A549 (cell line): ENCODE measurements around the gene SRSF4. TPM values are rescaled to one million over a fixed set of nuclear protein-coding genes. Genes with fewer than 3 reads are reported as not detected.
"Not testable (repeated sequence)": the region's sequence is repeated elsewhere in the genome, so short reads cannot be mapped to it uniquely, and the experiment has no call there.

Experiments
- ATAC-seq, 2 experiments: fragments of 200-7000 bp in 1 of 2; fragments of >200 bp in 1 of 2; cut with Nextera tagmentation in 1 of 2; cut with Tn5 transposase in 1 of 2; 3 replicates each; pipeline versions ENCODE4 v1.8.0 to v1.9.1; 2018 to 2020; ENCODE audit warnings: mild to moderate bottlenecking in 1 of 2, moderate library complexity in 1 of 2
- CTCF ChIA-PET: fragments of 300-600 bp; sonication (Branson Sonifier 250); formaldehyde crosslinking; extraction: SDS; loops from one replicate; lab custom pipeline; 2021; ENCODE audit warnings: antibody characterized with exemption, inconsistent platforms; lab: Yijun Ruan, JAX
- POLR2A ChIA-PET: fragments of 350-600 bp; formaldehyde crosslinking; extraction: SDS; loops from one replicate; lab custom pipeline; 2021; ENCODE audit warnings: antibody characterized with exemption, inconsistent platforms; lab: Yijun Ruan, JAX
- DNase-seq, 2 experiments: peaks; one replicate each; pipeline versions ENCODE4 v3.0.0 to v3.0.0-alpha.2; 2011 to 2016; ENCODE audit warnings: low read depth in 1 of 2, low spot score in 1 of 2
- FAIRE-seq: peaks from 2 replicates; lab custom pipeline; 2011; peaks lifted over from hg19 to GRCh38; lab: Jason Lieb, UNC
- H3K27ac ChIP-seq, 2 experiments: fragments of >200 bp; sonication (Bioruptor Twin); formaldehyde crosslinking; 3 replicates each; pipeline ENCODE4 v1.5.1; 2016 to 2017
- H3K4me1 ChIP-seq: fragments of >200 bp; sonication (Bioruptor Twin); formaldehyde crosslinking; 3 replicates; pipeline ENCODE4 v1.6.1; 2016
- H3K4me2 ChIP-seq: fragments of >200 bp; sonication (Bioruptor Twin); formaldehyde crosslinking; 3 replicates; pipeline ENCODE4 v1.6.1; 2016
- H3K4me3 ChIP-seq: fragments of >200 bp; sonication (Bioruptor Twin); formaldehyde crosslinking; 3 replicates; pipeline ENCODE4 v1.5.1; 2016
- H3K9me3 ChIP-seq: fragments of >200 bp; sonication (Bioruptor Twin); formaldehyde crosslinking; 3 replicates; pipeline ENCODE4 v1.6.1; 2016
- EHMT2 ChIP-seq: fragments of 200-600 bp; sonication (generic); IDR thresholded peaks from 2 replicates; pipeline ENCODE4 v1.6.1; 2016; ENCODE audit warnings: antibody characterized with exemption, low read depth, mild to moderate bottlenecking, moderate library complexity
- FOSL2 ChIP-seq, 2 experiments: fragments of 450-650 bp in 1 of 2; fragments of >200 bp in 1 of 2; sonication (Bioruptor Twin) in 1 of 2; formaldehyde crosslinking; IDR thresholded peaks; 2 replicates each; pipeline versions ENCODE4 v1.5.0 to v1.6.1; 2016 to 2020; ENCODE audit warnings: mild to moderate bottlenecking in 1 of 2, moderate library complexity in 1 of 2
- HOXA7 ChIP-seq: fragments of 250-450 bp; sonication (Bioruptor Pico); IDR thresholded peaks from 2 replicates; pipeline ENCODE4 v1.5.0; 2020; ENCODE audit warnings: mild to moderate bottlenecking, moderate library complexity
- JUN ChIP-seq, 2 experiments: fragments of >200 bp; sonication (Bioruptor Twin); formaldehyde crosslinking; IDR thresholded peaks; 2 replicates in 1 of 2; 3 replicates in 1 of 2; pipeline ENCODE4 v1.6.1; 2016 to 2017
- KDM5A ChIP-seq: fragments of 200-600 bp; sonication (generic); IDR thresholded peaks from 2 replicates; pipeline ENCODE4 v1.6.1; 2016; ENCODE audit warnings: antibody characterized with exemption, mild to moderate bottlenecking
- NPAS2 ChIP-seq: fragments of 250-450 bp; sonication (Bioruptor Pico); IDR thresholded peaks from 2 replicates; pipeline ENCODE4 v1.8.0; 2022; ENCODE audit warnings: mild to moderate bottlenecking, moderate library complexity, borderline replicate concordance
- NR3C1 ChIP-seq: fragments of >200 bp; sonication (Bioruptor Twin); formaldehyde crosslinking; IDR thresholded peaks from 3 replicates; pipeline ENCODE4 v1.6.1; 2017
- PHF8 ChIP-seq: fragments of 200-600 bp; sonication (generic); IDR thresholded peaks from 2 replicates; pipeline ENCODE4 v1.6.1; 2016; ENCODE audit warnings: low read depth, mild to moderate bottlenecking, antibody characterized with exemption, moderate library complexity, borderline replicate concordance
- POLR2AphosphoS2 ChIP-seq: conservative IDR thresholded peaks from 2 replicates; pipeline ENCODE4 v1.6.1; 2012; ENCODE audit warnings: low read length, improper control_type of control experiment, inconsistent platforms
- RARB ChIP-seq: fragments of 250-450 bp; sonication (Bioruptor Pico); IDR thresholded peaks from 2 replicates; pipeline ENCODE4 v1.8.0; 2021; ENCODE audit warnings: mild to moderate bottlenecking, moderate library complexity
- ZC3H11A ChIP-seq: fragments of 450-650 bp; IDR thresholded peaks from 2 replicates; pipeline ENCODE4 v1.6.1; 2014; ENCODE audit warnings: antibody characterized with exemption, mild to moderate bottlenecking
- ZNF302 ChIP-seq: fragments of 250-450 bp; sonication (Bioruptor Pico); IDR thresholded peaks from 2 replicates; pipeline ENCODE4 v1.9.0; 2021; ENCODE audit warnings: inconsistent platforms, mild to moderate bottlenecking, moderate library complexity
- WGBS: methylation state at CpG from one replicate; pipeline ENCODE4 v1.1.6; 2017; ENCODE audit errors: missing lambda C conversion rate; 5-methylcytosine and 5-hydroxymethylcytosine counted together
- polyA plus RNA-seq, 4 experiments: library from polyadenylated mRNA; depleted of rRNA in 3 of 4; stranded (reverse); fragments of >200 nt; fragmentation: RNase III in 1 of 4; extraction: RNeasy Plus Mini Kit Qiagen cat#74134 plus additional on column Dnase treatment in 1 of 4; gene quantifications; 2 replicates in 3 of 4; 3 replicates in 1 of 4; pipeline ENCODE4 v1.2.3, GENCODE V29; 2011 to 2017
- TF ChIP-seq, protein P1 (sequence below): fragments of 200-600 bp; sonication (generic); IDR thresholded peaks from 2 replicates; pipeline ENCODE4 v1.6.1; 2016; ENCODE audit warnings: antibody characterized with exemption, mild to moderate bottlenecking, moderate library complexity
- TF ChIP-seq, protein P2 (sequence below): IDR thresholded peaks from 2 replicates; pipeline ENCODE4 v1.6.1; 2012; ENCODE audit warnings: low read depth, borderline replicate concordance
- TF ChIP-seq, protein P3 (sequence below): fragments of 250-450 bp; sonication (Bioruptor Pico); IDR thresholded peaks from 2 replicates; pipeline ENCODE4 v1.5.0; 2021; ENCODE audit warnings: mild to moderate bottlenecking, moderate library complexity, borderline replicate concordance
- TF ChIP-seq, protein P4 (sequence below): fragments of >200 bp; sonication (Bioruptor Twin); formaldehyde crosslinking; IDR thresholded peaks from 2 replicates; pipeline ENCODE4 v1.6.1; 2016

SRSF4 gene
- polyA plus RNA-seq, 2 of the 4 experiments (the other 2 are of a cell fraction) = 45.6 to 64.5 TPM

DNA sequence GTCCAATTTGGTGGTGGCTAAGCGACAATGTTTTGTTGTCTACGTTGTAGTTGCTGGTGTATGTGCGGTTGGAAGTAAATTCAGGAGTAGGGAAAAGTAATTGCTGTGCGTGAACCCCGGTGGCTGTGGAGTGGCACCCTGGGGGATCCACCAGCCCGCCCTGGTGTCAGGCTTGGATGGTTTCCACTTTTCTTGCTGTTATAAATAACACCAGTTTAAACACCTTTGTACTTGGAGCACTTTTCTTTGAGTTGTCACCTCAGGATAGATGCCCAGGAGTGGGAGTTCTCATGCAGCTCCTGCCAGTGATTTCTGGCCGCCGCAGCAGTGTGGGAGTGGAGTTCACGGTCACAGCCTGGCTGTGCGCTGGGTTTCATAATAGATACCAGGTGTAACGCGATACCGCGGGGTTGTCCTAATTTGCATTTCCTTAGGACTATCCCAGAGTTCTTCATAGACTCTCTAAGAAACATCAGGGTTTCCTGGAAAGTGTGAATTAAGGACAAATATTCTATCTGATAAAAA, 45.2 kb downstream of the SRSF4 start (continued):
- TF ChIP-seq FOSL2 (IDR thresholded peaks at IDR 0.05) = no peak
- TF ChIP-seq FOSL2 (CRISPR knock-in tag; IDR thresholded peaks at IDR 0.05) = no peak
- TF ChIP-seq JUN (IDR thresholded peaks at IDR 0.05) = no peak
- no peak for TF ChIP-seq NR3C1
- no peak for TF ChIP-seq HOXA7 (CRISPR knock-in tag)
- no peak for TF ChIP-seq EHMT2
- no peak for TF ChIP-seq PHF8

DNA sequence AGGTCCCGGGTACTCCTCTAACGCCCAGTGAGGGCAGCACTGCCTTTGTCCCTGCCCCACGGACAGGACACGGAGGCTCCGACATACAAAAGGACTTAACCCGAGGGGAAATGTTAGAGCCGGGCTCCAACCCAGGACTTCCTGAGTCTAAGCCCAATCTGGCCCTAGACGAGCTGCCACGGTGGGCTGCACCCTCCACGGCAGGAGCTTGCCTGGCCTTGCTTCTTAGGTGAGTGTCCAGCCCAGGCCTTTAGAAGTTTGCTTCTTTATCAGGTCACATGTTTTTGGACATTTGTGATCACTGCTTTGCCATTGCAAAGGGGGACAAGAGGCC, 47.0 kb downstream of the SRSF4 start:
- CTCF ChIA-PET = interaction anchor here (1.1 to 1.4 kb wide), 2 partner anchors 9 to 16 kb away, joined by 3 to 4 read pairs; no protein-coding TSS in a partner anchor
- ATAC-seq = 0 out of 6 replicates have a peak, but pooled peaks of 1 of the 2 experiments have one; percentile 16
- POLR2A ChIA-PET = no interaction called here

DNA sequence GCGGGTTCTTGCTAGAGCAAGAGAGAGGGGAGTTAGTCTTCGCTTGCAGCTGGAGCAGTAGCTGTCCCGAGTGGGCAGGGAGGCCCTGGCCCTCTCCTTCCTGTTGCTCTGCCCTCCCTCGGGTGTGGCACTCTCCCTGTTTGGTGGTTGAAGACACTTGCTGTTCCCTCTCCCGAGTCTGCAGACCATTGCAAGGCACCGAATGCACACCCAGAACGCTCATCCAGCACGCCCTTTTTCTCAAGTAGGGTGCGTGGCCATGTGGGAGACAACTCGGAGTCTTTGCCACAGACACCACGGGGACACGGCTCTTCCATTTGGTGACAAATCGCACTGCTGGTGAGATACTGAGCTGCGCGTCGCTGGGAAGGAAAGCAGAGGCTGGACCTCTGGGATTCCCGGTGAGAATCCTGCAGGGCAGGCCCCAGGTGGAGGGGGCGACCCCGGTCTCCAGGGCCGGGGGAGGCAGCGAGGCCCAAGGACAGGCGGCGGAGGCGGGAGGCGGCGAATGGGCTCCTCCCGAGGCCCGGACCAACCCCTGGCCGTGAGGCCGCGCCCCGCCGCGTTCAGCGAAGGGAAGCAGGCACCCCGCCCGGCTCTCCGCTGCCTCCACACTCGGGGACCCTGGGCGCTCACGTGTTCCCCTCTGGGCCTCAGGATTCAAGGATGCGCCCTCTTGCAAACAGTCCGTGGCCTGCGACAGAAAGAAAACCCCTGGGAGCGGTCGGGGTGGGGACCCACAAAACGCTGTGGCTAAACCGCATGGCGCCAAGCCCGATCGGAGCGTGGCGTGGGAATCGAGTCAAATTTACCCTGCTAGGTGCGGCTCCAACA, 47.6 kb downstream of the SRSF4 start:
- Histone ChIP-seq H3K27ac (no peak overlapping the region), H3K4me3 (no peak overlapping the region), H3K9me3 (no peaks in the 10 kb centered on the region), H3K4me1 (no peaks in the 10 kb centered on the region), H3K4me2 (no peak overlapping the region)
- FAIRE-seq = no peak
- TF ChIP-seq RARB (no peak), ZC3H11A (no peak), NPAS2 (CRISPR knock-in tag) (no peak), POLR2AphosphoS2 (no peak), KDM5A (no peak)
- TF ChIP-seq, protein P1, sequence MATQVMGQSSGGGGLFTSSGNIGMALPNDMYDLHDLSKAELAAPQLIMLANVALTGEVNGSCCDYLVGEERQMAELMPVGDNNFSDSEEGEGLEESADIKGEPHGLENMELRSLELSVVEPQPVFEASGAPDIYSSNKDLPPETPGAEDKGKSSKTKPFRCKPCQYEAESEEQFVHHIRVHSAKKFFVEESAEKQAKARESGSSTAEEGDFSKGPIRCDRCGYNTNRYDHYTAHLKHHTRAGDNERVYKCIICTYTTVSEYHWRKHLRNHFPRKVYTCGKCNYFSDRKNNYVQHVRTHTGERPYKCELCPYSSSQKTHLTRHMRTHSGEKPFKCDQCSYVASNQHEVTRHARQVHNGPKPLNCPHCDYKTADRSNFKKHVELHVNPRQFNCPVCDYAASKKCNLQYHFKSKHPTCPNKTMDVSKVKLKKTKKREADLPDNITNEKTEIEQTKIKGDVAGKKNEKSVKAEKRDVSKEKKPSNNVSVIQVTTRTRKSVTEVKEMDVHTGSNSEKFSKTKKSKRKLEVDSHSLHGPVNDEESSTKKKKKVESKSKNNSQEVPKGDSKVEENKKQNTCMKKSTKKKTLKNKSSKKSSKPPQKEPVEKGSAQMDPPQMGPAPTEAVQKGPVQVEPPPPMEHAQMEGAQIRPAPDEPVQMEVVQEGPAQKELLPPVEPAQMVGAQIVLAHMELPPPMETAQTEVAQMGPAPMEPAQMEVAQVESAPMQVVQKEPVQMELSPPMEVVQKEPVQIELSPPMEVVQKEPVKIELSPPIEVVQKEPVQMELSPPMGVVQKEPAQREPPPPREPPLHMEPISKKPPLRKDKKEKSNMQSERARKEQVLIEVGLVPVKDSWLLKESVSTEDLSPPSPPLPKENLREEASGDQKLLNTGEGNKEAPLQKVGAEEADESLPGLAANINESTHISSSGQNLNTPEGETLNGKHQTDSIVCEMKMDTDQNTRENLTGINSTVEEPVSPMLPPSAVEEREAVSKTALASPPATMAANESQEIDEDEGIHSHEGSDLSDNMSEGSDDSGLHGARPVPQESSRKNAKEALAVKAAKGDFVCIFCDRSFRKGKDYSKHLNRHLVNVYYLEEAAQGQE = no peak
- TF ChIP-seq, protein P2, sequence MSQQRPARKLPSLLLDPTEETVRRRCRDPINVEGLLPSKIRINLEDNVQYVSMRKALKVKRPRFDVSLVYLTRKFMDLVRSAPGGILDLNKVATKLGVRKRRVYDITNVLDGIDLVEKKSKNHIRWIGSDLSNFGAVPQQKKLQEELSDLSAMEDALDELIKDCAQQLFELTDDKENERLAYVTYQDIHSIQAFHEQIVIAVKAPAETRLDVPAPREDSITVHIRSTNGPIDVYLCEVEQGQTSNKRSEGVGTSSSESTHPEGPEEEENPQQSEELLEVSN = no peak
- TF ChIP-seq, protein P3, sequence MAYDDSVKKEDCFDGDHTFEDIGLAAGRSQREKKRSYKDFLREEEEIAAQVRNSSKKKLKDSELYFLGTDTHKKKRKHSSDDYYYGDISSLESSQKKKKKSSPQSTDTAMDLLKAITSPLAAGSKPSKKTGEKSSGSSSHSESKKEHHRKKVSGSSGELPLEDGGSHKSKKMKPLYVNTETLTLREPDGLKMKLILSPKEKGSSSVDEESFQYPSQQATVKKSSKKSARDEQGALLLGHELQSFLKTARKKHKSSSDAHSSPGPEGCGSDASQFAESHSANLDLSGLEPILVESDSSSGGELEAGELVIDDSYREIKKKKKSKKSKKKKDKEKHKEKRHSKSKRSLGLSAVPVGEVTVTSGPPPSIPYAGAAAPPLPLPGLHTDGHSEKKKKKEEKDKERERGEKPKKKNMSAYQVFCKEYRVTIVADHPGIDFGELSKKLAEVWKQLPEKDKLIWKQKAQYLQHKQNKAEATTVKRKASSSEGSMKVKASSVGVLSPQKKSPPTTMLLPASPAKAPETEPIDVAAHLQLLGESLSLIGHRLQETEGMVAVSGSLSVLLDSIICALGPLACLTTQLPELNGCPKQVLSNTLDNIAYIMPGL (CRISPR knock-in tag) = no peak
- TF ChIP-seq, protein P4, sequence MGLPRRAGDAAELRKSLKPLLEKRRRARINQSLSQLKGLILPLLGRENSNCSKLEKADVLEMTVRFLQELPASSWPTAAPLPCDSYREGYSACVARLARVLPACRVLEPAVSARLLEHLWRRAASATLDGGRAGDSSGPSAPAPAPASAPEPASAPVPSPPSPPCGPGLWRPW = no peak
- ATAC-seq = peak; percentile 16 to 51; a peak in 3 of 6 replicates
- CTCF ChIA-PET = interaction anchor here (1.1 to 1.8 kb wide), 3 partner anchors 8 to 15 kb away, joined by 3 to 5 read pairs (median 4); no protein-coding TSS in a partner anchor
- 90% methylated on average over 36 of the region's 55 CpGs for WGBS
- POLR2A ChIA-PET = no interaction called here
- no peak for DNase-seq

More for the DNA sequence above, 47.0 kb downstream of the SRSF4 start:
- no peak overlapping the region for H3K4me3 ChIP-seq
- WGBS = 91% methylated on average over 7 of the region's 10 CpGs
- H3K4me2 ChIP-seq = no peak overlapping the region
- no peaks in the 10 kb centered on the region for H3K9me3 ChIP-seq
- no peaks in the 10 kb centered on the region for H3K4me1 ChIP-seq
- H3K27ac ChIP-seq = no peak overlapping the region
- FAIRE-seq (no peak), DNase-seq (no peak)
- no peak for TF ChIP-seq ZNF302
- no peak for TF ChIP-seq POLR2AphosphoS2

DNA sequence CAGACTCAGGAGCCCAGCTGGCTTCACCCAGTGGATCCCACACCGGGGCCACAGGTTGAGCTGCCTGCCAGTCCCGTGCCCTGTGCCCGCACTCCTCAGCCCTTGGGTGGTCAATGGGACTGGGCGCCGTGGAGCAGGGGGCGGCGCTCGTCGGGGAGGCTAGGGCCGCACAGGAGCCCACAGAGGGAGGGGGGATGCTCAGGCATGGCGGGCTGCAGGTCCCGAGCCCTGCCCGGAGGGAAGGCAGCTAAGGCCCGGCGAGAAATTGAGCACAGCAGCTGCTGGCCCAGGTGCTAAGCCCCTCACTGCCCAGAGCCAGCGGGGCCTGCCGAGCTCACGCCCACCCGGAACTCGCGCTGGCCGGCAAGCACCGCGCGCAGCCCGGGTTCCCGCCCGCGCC, 50.6 kb downstream of the SRSF4 start:
- not testable (repeated sequence) for H3K4me1 ChIP-seq, ATAC-seq
- CTCF ChIA-PET = interaction anchor here (0.6 to 1.7 kb wide), 3 partner anchors 9 to 51 kb away, joined by 3 to 6 read pairs (median 4); partner anchors contain the start of gene SRSF4

More for the DNA sequence above, 50.6 kb downstream of the SRSF4 start:
- POLR2A ChIA-PET, H3K27ac ChIP-seq, H3K4me2 ChIP-seq, FAIRE-seq, H3K4me3 ChIP-seq, DNase-seq, H3K9me3 ChIP-seq: not testable (repeated sequence)
- 86% methylated on average over 6 of the region's 29 CpGs for WGBS
